K562 (cell line): ENCODE data around the gene SH3BGR. TPM values are rescaled to one million over a fixed set of nuclear protein-coding genes. Genes with fewer than 3 reads are reported as not detected.
A peak's percentile ranks its signal among the peaks of the same experiment; 100 is the strongest.

Experiments
- CBX1 ChIP-seq: sonication (generic); IDR thresholded peaks from 2 replicates; pipeline ENCODE4 v1.6.1; 2016; ENCODE audit warnings: antibody characterized with exemption, low read depth, mild to moderate bottlenecking
- EGR1 ChIP-seq: fragments of 450-650 bp; conservative IDR thresholded peaks from 2 replicates; pipeline ENCODE4 v1.6.1; 2017; ENCODE audit warnings: mild to moderate bottlenecking
- JUN ChIP-seq, 2 experiments: sonication (generic) in 1 of 2; formaldehyde crosslinking in 1 of 2; IDR thresholded peaks; 2 replicates each; pipeline versions ENCODE4 v1.6.1 to v1.8.0; 2012 to 2022; ENCODE audit warnings: borderline replicate concordance in 2 of 2, mild to moderate bottlenecking in 2 of 2, improper control_type of control experiment in 1 of 2, low read depth in 1 of 2, low read length in 1 of 2, missing genetic modification reagents in 1 of 2
- LEF1 ChIP-seq: fragments of 450-650 bp; IDR thresholded peaks from 2 replicates; pipeline ENCODE4 v1.6.1; 2016; ENCODE audit warnings: mild to moderate bottlenecking
- RBM25 ChIP-seq: fragments of 200-400 bp; formaldehyde crosslinking; IDR thresholded peaks from 2 replicates; pipeline ENCODE4 v1.6.1; 2018; ENCODE audit warnings: low read length, low read depth, moderate library complexity; ENCODE audit not compliant: severe bottlenecking
- RBM34 ChIP-seq: fragments of 200-400 bp; formaldehyde crosslinking; IDR thresholded peaks from 2 replicates; pipeline ENCODE4 v1.6.1; 2018; ENCODE audit warnings: low read length, borderline replicate concordance; ENCODE audit not compliant: insufficient read depth
- RHOXF2B ChIP-seq: fragments of 250-450 bp; sonication (Bioruptor Pico); conservative IDR thresholded peaks from 2 replicates; pipeline ENCODE4 v1.5.1; 2021
- SOX6 ChIP-seq: fragments of 450-650 bp; IDR thresholded peaks from 2 replicates; pipeline ENCODE4 v1.6.1; 2014; ENCODE audit warnings: mild to moderate bottlenecking
- TAF15 ChIP-seq: fragments of 200-400 bp; formaldehyde crosslinking; IDR thresholded peaks from 2 replicates; pipeline ENCODE4 v1.6.1; 2017; ENCODE audit warnings: mild to moderate bottlenecking, low read depth, low read length, moderate library complexity
- ZNF217 ChIP-seq: sonication (generic); formaldehyde crosslinking; IDR thresholded peaks from 2 replicates; pipeline ENCODE4 v1.8.0; 2022; ENCODE audit warnings: mild to moderate bottlenecking, missing genetic modification reagents
- ZNF384 ChIP-seq: IDR thresholded peaks from 2 replicates; pipeline ENCODE4 v1.6.1; 2012; ENCODE audit warnings: low read depth, low read length, improper control_type of control experiment
- polyA plus RNA-seq, 8 experiments: library from polyadenylated mRNA; depleted of rRNA in 4 of 8; stranded (reverse) in 5 of 8; unstranded in 3 of 8; fragments of >200 nt; fragmentation: Nextera tagmentation in 2 of 8; fragmentation: Illumina TruSeq in 1 of 8; extraction: Ambion mirVana in 2 of 8; extraction: Trizol in 1 of 8; gene quantifications; 2 replicates each; pipeline versions ENCODE4 v1.2.1 to v1.2.3, GENCODE V29; 2011 to 2014; ENCODE audit warnings: inconsistent platforms in 1 of 8, missing spikeins in 1 of 8
- total RNA-seq, 7 experiments: library from RNA; depleted of rRNA in 6 of 7; stranded (reverse); fragments of >200 nt in 6 of 7; fragmentation: Illumina TruSeq in 2 of 7; extraction: Trizol in 2 of 7; gene quantifications; 2 replicates each; pipeline versions ENCODE4 v1.2.1 to v1.2.3, GENCODE V29; 2011 to 2021; ENCODE audit warnings: low replicate concordance in 1 of 7
- TF ChIP-seq, protein P1 (sequence below): IDR thresholded peaks from 3 replicates; pipeline ENCODE4 v1.6.1; 2011; ENCODE audit warnings: borderline replicate concordance, mild to moderate bottlenecking; ENCODE audit not compliant: insufficient read length, insufficient read depth
- TF ChIP-seq, protein P2 (sequence below): sonication (generic); formaldehyde crosslinking; IDR thresholded peaks from 2 replicates; pipeline ENCODE4 v1.9.0; 2022; ENCODE audit warnings: mild to moderate bottlenecking, missing genetic modification reagents
- TF ChIP-seq, protein P3 (sequence below): sonication (generic); formaldehyde crosslinking; IDR thresholded peaks from 2 replicates; pipeline ENCODE4 v1.8.1; 2023; ENCODE audit warnings: missing genetic modification reagents, mild to moderate bottlenecking, borderline replicate concordance
- TF ChIP-seq, protein P4 (sequence below): fragments of 250-450 bp; sonication (Bioruptor Pico); IDR thresholded peaks from 2 replicates; pipeline ENCODE4 v1.6.1; 2021; ENCODE audit warnings: mild to moderate bottlenecking
- TF ChIP-seq, protein P5 (sequence below): fragments of 250-450 bp; sonication (Bioruptor Pico); IDR thresholded peaks from 2 replicates; pipeline ENCODE4 v1.5.0; 2021; ENCODE audit warnings: mild to moderate bottlenecking, borderline replicate concordance

The SH3BGR gene
- total and polyA plus RNA-seq, 9 of the 15 experiments (the other 6 are each of a cell fraction or from before 2014, with no cell fraction given) = 6.6 to 42.9 (median 25.6) TPM

DNA sequence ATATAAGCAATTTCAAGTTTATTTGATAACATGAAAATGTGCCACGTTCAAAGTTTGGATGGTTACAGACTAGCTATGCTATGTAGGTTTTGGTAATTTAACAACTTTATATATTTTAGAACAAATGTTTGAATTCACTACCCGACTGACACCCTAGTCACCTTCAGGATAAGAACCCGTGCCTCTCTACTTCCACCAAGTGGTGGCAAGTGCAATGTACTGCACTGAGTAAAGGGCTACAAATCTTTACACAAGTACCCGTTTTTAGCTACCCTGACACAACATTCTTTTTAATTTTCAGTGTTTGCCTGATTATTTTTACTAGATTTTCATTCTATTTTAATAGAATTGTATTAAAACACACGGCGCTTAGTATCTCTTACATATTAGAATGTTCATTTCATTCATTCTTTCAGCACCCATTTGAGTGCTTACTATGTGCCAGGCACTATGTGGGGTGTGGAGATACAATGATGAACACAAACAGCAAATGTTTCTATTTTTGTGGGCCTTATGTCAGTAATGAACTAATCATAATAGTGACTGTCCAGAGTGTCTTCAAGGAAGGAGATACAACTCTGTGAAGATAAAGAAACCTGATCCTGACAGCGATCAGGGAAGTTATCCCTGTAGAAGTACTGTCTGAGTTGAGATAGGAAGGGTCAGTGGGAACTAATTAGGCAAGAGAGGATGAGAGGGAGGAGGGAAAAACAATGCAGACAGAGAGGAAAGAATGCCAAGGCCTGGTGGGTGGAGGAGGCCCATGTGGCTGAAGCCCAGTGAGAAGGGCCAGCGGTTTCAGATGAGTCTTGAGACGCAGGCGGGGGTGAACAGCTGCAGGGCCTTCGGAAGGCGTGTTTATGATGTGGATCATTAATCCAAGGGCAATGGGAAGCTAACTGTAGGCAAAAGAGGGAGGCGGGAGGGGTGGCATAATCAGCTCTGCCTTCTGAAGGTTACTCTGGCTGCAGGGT lies 10.0 kb upstream of the SH3BGR start (continued):
- TF ChIP-seq, protein P1, sequence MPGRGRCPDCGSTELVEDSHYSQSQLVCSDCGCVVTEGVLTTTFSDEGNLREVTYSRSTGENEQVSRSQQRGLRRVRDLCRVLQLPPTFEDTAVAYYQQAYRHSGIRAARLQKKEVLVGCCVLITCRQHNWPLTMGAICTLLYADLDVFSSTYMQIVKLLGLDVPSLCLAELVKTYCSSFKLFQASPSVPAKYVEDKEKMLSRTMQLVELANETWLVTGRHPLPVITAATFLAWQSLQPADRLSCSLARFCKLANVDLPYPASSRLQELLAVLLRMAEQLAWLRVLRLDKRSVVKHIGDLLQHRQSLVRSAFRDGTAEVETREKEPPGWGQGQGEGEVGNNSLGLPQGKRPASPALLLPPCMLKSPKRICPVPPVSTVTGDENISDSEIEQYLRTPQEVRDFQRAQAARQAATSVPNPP = no peak
- TF ChIP-seq, protein P2, sequence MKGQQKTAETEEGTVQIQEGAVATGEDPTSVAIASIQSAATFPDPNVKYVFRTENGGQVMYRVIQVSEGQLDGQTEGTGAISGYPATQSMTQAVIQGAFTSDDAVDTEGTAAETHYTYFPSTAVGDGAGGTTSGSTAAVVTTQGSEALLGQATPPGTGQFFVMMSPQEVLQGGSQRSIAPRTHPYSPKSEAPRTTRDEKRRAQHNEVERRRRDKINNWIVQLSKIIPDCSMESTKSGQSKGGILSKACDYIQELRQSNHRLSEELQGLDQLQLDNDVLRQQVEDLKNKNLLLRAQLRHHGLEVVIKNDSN (CRISPR knock-in tag) = no peak
- TF ChIP-seq TAF15 (no peak), RBM25 (no peak), EGR1 (0 out of 2 replicates have a peak, but pooled peaks have one; percentile 5), CBX1 (no peak), RHOXF2B (CRISPR knock-in tag) (no peak), ZNF384 (0 out of 2 replicates have a peak, but pooled peaks have one; percentile 45), ZNF217 (CRISPR knock-in tag) (no peak), SOX6 (peak; percentile 28; the same call in 1 of the 2 replicates), RBM34 (no peak), LEF1 (no peak), JUN (IDR thresholded peaks at IDR 0.05; ENCODE audit: borderline replicate concordance, low read depth, low read length) (no peak), JUN (CRISPR knock-in tag; IDR thresholded peaks at IDR 0.05; ENCODE audit: borderline replicate concordance) (no peak)
- TF ChIP-seq, protein P3, sequence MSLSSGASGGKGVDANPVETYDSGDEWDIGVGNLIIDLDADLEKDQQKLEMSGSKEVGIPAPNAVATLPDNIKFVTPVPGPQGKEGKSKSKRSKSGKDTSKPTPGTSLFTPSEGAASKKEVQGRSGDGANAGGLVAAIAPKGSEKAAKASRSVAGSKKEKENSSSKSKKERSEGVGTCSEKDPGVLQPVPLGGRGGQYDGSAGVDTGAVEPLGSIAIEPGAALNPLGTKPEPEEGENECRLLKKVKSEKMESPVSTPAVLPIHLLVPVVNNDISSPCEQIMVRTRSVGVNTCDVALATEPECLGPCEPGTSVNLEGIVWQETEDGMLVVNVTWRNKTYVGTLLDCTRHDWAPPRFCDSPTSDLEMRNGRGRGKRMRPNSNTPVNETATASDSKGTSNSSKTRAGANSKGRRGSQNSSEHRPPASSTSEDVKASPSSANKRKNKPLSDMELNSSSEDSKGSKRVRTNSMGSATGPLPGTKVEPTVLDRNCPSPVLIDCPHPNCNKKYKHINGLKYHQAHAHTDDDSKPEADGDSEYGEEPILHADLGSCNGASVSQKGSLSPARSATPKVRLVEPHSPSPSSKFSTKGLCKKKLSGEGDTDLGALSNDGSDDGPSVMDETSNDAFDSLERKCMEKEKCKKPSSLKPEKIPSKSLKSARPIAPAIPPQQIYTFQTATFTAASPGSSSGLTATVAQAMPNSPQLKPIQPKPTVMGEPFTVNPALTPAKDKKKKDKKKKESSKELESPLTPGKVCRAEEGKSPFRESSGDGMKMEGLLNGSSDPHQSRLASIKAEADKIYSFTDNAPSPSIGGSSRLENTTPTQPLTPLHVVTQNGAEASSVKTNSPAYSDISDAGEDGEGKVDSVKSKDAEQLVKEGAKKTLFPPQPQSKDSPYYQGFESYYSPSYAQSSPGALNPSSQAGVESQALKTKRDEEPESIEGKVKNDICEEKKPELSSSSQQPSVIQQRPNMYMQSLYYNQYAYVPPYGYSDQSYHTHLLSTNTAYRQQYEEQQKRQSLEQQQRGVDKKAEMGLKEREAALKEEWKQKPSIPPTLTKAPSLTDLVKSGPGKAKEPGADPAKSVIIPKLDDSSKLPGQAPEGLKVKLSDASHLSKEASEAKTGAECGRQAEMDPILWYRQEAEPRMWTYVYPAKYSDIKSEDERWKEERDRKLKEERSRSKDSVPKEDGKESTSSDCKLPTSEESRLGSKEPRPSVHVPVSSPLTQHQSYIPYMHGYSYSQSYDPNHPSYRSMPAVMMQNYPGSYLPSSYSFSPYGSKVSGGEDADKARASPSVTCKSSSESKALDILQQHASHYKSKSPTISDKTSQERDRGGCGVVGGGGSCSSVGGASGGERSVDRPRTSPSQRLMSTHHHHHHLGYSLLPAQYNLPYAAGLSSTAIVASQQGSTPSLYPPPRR (CRISPR knock-in tag) = no peak
- TF ChIP-seq, protein P4, sequence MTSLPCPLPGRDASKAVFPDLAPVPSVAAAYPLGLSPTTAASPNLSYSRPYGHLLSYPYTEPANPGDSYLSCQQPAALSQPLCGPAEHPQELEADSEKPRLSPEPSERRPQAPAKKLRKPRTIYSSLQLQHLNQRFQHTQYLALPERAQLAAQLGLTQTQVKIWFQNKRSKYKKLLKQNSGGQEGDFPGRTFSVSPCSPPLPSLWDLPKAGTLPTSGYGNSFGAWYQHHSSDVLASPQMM (CRISPR knock-in tag) = no peak
- TF ChIP-seq, protein P5, sequence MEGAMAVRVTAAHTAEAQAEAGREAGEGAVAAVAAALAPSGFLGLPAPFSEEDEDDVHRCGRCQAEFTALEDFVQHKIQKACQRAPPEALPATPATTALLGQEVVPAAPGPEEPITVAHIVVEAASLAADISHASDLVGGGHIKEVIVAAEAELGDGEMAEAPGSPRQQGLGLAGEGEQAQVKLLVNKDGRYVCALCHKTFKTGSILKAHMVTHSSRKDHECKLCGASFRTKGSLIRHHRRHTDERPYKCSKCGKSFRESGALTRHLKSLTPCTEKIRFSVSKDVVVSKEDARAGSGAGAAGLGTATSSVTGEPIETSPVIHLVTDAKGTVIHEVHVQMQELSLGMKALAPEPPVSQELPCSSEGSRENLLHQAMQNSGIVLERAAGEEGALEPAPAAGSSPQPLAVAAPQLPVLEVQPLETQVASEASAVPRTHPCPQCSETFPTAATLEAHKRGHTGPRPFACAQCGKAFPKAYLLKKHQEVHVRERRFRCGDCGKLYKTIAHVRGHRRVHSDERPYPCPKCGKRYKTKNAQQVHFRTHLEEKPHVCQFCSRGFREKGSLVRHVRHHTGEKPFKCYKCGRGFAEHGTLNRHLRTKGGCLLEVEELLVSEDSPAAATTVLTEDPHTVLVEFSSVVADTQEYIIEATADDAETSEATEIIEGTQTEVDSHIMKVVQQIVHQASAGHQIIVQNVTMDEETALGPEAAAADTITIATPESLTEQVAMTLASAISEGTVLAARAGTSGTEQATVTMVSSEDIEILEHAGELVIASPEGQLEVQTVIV (CRISPR knock-in tag) = no peak
